ENCODE measurements around the gene GTPBP6.

- TF ChIP-seq, protein P1, sequence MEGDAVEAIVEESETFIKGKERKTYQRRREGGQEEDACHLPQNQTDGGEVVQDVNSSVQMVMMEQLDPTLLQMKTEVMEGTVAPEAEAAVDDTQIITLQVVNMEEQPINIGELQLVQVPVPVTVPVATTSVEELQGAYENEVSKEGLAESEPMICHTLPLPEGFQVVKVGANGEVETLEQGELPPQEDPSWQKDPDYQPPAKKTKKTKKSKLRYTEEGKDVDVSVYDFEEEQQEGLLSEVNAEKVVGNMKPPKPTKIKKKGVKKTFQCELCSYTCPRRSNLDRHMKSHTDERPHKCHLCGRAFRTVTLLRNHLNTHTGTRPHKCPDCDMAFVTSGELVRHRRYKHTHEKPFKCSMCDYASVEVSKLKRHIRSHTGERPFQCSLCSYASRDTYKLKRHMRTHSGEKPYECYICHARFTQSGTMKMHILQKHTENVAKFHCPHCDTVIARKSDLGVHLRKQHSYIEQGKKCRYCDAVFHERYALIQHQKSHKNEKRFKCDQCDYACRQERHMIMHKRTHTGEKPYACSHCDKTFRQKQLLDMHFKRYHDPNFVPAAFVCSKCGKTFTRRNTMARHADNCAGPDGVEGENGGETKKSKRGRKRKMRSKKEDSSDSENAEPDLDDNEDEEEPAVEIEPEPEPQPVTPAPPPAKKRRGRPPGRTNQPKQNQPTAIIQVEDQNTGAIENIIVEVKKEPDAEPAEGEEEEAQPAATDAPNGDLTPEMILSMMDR (IDR thresholded peaks at IDR 0.05), result no peak
- no peak for TF ChIP-seq POLR2A (IDR thresholded peaks at IDR 0.05)
Observed at GRCh38 chrX:261919-262352, 56.7 kb downstream of the GTPBP6 start.

Measured in uterus (tissue), 2 donors.